ENCODE results near the gene ZNF831.

The ZNF831 gene

DNA sequence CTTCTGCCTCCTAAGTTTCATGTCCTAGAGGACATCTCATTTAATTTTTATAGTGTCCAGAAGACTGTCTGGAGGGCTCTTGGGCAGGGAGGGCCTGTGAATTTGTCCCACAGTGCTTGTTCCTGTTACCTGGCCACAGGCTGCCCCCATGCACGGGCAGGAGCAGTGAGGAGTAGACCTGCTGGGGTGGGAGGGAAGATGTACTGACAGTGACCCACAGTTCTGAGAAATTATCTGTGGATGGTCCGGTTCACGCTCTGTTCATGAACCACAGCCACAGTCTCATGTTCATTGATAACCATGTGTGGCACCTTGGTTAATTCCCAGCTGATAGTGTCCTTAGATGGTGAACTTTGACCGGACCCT, 18.8 kb upstream of the ZNF831 start:
- H3K9me3 ChIP-seq (ENCODE audit: control insufficient read depth, low read length): no peaks in the 10 kb centered on the region
- no peaks in the 10 kb centered on the region for H3K4me1 ChIP-seq (ENCODE audit: control insufficient read depth, insufficient read depth, low read length)
- no peak overlapping the region for H3K4me3 ChIP-seq (ENCODE audit: low read length)
- H3K36me3 ChIP-seq (ENCODE audit: control insufficient read depth, insufficient read depth, low read length): no peaks in the 10 kb centered on the region
- H3K9ac ChIP-seq (ENCODE audit: low read length): no peak overlapping the region
- H3K27me3 ChIP-seq (ENCODE audit: control insufficient read depth, insufficient read depth, low read length): no peaks in the 10 kb centered on the region

GRCh38 chr20:59145247-59145923, 18.2 kb upstream of the ZNF831 start:
- Histone ChIP-seq H3K4me3 (ENCODE audit: low read length) (no peak overlapping the region), H3K4me1 (ENCODE audit: control insufficient read depth, insufficient read depth, low read length) (no peaks in the 10 kb centered on the region), H3K27me3 (ENCODE audit: control insufficient read depth, insufficient read depth, low read length) (no peaks in the 10 kb centered on the region), H3K9ac (ENCODE audit: low read length) (no peak overlapping the region), H3K9me3 (ENCODE audit: control insufficient read depth, low read length) (no peaks in the 10 kb centered on the region), H3K36me3 (ENCODE audit: control insufficient read depth, insufficient read depth, low read length) (no peaks in the 10 kb centered on the region)

DNA sequence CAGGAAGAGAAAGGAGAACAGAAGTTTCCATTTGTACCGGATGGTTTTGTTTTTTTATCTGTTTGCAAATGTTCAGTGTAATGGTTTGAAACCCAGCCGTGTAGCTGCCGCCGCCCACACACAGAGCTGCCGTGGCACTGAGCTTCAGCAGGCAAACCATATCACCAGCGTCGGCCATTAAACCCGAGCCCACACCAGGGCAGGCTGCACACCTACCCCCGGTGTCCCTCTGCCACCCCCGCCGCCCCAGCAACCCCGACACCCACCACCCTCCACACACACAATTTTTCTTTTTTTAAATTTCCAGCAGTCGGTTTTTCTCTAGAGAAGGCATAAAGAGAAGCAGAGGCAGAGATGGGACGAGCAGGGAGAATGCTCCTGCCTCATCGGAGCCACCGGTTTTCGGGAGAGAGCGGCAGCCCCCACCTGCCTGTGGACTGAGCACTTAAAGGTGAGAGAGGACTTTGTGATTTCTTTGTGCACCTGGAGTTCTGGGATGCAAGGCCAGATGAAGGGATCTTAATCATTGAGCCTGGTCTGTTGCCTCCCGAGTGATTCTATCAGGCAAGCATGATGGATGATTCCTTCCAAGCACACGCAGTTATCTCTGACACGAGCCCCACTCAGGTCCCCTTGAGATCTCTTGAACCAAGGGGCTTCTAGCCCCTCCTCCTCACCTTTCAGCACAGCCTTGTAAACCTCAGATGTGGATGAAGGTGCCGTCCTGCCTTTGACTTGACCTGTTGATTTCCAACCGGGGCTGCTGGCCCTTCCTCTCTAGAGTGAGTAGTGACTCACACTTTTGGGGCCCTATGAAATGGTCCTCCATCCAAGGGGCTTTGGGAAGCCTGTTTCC, 17.5 kb upstream of the ZNF831 start:
- Histone ChIP-seq H3K9me3 (ENCODE audit: control insufficient read depth, low read length) (no peaks in the 10 kb centered on the region), H3K27me3 (ENCODE audit: control insufficient read depth, insufficient read depth, low read length) (no peaks in the 10 kb centered on the region), H3K4me1 (ENCODE audit: control insufficient read depth, insufficient read depth, low read length) (no peaks in the 10 kb centered on the region), H3K4me3 (ENCODE audit: low read length) (no peak overlapping the region), H3K36me3 (ENCODE audit: control insufficient read depth, insufficient read depth, low read length) (no peaks in the 10 kb centered on the region), H3K9ac (ENCODE audit: low read length) (no peak overlapping the region)

DNA sequence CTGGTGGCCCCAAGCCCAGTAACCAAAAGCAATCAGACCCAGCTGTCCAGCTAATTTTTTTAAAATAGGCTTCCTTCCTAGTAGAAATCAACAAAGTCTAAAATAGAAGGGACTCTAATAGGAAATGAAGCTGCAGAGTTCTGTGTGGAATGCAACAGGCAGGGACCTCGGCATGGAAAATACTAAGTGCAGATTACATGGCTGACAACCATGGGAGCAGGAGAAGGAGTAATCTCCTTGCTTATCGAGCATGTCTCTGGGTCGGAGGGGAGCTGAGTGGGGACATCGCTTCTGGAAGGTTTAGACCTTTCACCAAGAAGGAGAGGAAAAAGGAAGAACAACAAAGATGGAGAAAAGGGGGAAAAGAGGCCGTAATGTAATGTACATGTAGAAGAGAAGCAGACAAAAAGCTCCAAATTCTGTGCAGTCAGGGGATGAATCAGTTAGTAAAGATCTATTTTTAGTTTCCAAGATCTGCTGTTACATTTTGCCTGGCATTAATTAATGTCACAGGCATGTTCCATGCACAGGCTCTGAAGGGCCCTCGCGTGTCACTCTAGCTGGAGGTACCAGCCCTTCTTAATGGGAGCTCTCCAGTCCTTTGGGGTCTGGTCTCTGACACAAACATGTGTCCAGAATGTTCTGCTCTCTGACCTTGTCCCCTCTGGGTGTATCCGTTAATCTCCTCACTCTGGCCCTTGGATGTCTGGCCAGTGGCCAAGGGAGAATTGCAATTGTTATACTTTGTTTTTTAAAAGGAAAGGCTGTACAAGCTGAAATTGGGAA, 16.6 kb upstream of the ZNF831 start:
- H3K27me3 ChIP-seq (ENCODE audit: control insufficient read depth, insufficient read depth, low read length): no peaks in the 10 kb centered on the region
- H3K4me1 ChIP-seq (ENCODE audit: control insufficient read depth, insufficient read depth, low read length): no peaks in the 10 kb centered on the region
- H3K9me3 ChIP-seq (ENCODE audit: control insufficient read depth, low read length): no peaks in the 10 kb centered on the region
- H3K4me3 ChIP-seq (ENCODE audit: low read length): no peak overlapping the region
- no peaks in the 10 kb centered on the region for H3K36me3 ChIP-seq (ENCODE audit: control insufficient read depth, insufficient read depth, low read length)
- H3K9ac ChIP-seq (ENCODE audit: low read length): no peak overlapping the region

DNA sequence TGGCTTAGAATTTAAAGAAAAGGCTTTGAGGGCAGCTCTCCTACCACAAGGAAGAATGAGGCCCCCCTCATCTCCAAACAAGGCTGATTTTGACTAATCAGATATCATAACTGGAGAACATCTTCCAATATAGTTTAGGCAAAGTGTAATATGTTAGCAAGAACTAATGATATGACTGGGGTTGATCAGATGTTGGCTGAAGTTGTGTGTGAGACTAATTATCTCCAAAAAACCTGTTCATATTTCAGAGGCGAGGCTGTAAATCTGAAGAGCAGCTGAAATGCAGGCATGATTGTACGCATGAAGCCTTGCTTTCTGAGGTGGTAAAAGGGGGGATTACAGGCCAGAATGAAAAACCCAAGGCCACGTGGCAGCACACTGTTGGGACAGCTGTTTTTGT, 16.0 kb upstream of the ZNF831 start:
- Histone ChIP-seq H3K9me3 (ENCODE audit: control insufficient read depth, low read length) (no peaks in the 10 kb centered on the region), H3K27me3 (ENCODE audit: control insufficient read depth, insufficient read depth, low read length) (no peaks in the 10 kb centered on the region), H3K36me3 (ENCODE audit: control insufficient read depth, insufficient read depth, low read length) (no peaks in the 10 kb centered on the region), H3K9ac (ENCODE audit: low read length) (no peak overlapping the region), H3K4me1 (ENCODE audit: control insufficient read depth, insufficient read depth, low read length) (no peaks in the 10 kb centered on the region), H3K4me3 (ENCODE audit: low read length) (no peak overlapping the region)

DNA sequence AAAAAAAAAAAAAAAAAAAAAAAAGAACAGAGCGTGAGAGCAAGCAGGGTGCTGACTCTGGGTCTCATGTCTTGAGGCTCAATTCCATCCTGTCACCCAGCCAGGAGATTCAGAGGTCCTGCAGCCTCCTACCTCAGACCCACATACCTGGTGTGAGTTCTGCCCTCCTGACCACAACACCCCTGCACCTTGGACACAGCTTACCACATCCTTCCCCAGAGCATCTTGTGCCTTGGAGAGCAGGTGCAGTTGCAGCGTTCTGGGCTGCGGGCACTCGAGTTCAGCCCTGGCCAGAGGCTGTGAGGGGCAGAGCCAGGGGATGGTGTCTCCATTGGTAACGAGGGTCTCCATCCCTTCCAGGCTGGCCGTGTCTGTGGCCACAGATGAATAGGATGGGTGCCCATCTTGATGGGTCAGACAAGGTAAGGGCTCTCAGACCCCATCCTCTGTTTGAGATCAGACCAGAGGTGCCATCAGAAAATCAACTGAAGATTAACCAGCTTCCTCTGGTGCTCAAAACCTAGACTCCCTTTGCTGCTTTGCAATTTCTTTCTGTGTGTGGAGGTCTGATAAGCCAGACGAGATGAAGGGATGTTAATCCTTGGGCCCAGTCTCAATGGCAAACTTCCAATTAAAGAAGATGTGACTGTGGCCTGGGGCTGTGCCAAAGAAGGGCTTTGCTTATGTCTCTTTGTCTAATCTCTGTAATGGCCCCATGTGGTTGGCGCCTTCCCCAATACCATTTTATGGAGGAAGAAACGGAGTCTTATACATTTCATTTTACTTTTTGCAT, 14.7 kb upstream of the ZNF831 start:
- no peaks in the 10 kb centered on the region for H3K9me3 ChIP-seq (ENCODE audit: control insufficient read depth, low read length)
- no peaks in the 10 kb centered on the region for H3K4me1 ChIP-seq (ENCODE audit: control insufficient read depth, insufficient read depth, low read length)
- H3K36me3 ChIP-seq (ENCODE audit: control insufficient read depth, insufficient read depth, low read length): no peaks in the 10 kb centered on the region
- H3K27me3 ChIP-seq (ENCODE audit: control insufficient read depth, insufficient read depth, low read length): no peaks in the 10 kb centered on the region
- no peak overlapping the region for H3K9ac ChIP-seq (ENCODE audit: low read length)
- H3K4me3 ChIP-seq (ENCODE audit: low read length): no peak overlapping the region

DNA sequence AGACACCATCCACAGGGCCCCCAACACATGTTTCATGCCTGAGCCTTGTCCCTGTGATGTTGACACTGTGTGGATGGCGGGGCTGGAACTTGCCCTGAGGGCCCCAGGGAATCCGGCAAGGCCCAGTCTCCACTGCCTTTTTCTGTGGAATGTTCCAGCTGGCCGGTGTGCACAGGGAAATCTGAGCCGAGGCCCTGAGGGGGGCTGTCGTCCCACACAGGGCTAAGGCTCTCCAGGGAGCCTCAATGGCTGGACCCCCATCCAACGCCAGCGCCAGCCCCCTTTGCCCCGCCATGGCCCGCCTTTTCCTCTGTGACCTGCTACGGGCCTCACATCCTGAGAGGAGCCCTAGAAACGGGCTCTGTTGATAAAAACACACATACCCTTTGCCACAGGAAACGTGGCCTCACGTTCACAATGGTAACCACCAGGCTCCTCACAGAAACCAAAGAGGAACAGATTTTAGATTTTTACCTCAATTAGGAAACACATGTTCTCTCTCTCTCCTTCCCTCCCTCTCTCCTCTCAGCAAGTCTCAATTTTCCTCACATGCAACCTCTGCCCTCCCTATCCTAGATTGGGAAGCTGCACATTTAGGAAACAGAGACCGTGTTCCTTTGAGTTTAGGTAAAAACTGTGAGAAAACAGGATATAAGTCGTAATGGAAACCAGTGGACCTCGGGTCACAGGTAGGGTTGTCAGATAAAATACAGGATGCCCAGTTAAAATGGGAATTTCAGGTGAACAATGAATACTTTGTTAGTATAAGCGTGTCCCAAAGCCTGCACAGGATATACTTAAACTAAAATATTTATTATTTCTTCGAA, 13.7 kb upstream of the ZNF831 start:
- no peaks in the 10 kb centered on the region for H3K9me3 ChIP-seq (ENCODE audit: control insufficient read depth, low read length)
- no peak overlapping the region for H3K4me3 ChIP-seq (ENCODE audit: low read length)
- no peaks in the 10 kb centered on the region for H3K27me3 ChIP-seq (ENCODE audit: control insufficient read depth, insufficient read depth, low read length)
- H3K36me3 ChIP-seq (ENCODE audit: control insufficient read depth, insufficient read depth, low read length): no peaks in the 10 kb centered on the region
- no peaks in the 10 kb centered on the region for H3K4me1 ChIP-seq (ENCODE audit: control insufficient read depth, insufficient read depth, low read length)
- no peak overlapping the region for H3K9ac ChIP-seq (ENCODE audit: low read length)

DNA sequence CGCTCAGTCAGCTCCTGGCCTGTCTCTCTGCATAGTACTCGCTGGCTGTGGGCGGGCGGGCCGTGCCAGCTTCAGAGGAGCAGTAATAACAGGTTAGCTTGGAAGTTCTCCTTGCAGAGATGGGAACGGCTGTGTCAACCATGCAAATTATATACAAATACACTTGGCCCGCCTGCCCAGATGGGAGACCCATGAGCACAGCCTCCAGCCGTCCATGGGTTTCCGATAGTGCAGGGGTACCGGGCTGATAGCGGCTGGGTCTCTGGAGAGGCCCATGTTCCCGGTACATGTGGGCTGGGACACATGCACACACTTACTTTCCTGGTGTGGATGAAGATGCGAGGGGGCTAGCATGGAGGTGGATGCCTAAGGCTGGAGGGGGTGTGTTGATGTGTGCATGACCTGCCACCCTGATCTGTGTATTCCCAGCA, 12.8 kb upstream of the ZNF831 start:
- Histone ChIP-seq H3K36me3 (ENCODE audit: control insufficient read depth, insufficient read depth, low read length) (no peaks in the 10 kb centered on the region), H3K4me1 (ENCODE audit: control insufficient read depth, insufficient read depth, low read length) (no peaks in the 10 kb centered on the region)

GRCh38 chr20:59151391-59151790, 12.2 kb upstream of the ZNF831 start:
- H3K27me3 ChIP-seq (ENCODE audit: control insufficient read depth, insufficient read depth, low read length): no peaks in the 10 kb centered on the region
- no peak overlapping the region for H3K4me3 ChIP-seq (ENCODE audit: low read length)
- H3K36me3 ChIP-seq (ENCODE audit: control insufficient read depth, insufficient read depth, low read length): no peaks in the 10 kb centered on the region
- no peaks in the 10 kb centered on the region for H3K4me1 ChIP-seq (ENCODE audit: control insufficient read depth, insufficient read depth, low read length)
- H3K9ac ChIP-seq (ENCODE audit: low read length): no peak overlapping the region
- H3K9me3 ChIP-seq (ENCODE audit: control insufficient read depth, low read length): no peaks in the 10 kb centered on the region

More for the DNA sequence above, 12.8 kb upstream of the ZNF831 start:
- no peak overlapping the region for H3K4me3 ChIP-seq (ENCODE audit: low read length)
- no peak overlapping the region for H3K9ac ChIP-seq (ENCODE audit: low read length)
- no peaks in the 10 kb centered on the region for H3K27me3 ChIP-seq (ENCODE audit: control insufficient read depth, insufficient read depth, low read length)
- no peaks in the 10 kb centered on the region for H3K9me3 ChIP-seq (ENCODE audit: control insufficient read depth, low read length)

- Histone ChIP-seq H3K36me3 (ENCODE audit: control insufficient read depth, insufficient read depth, low read length) (no peaks in the 10 kb centered on the region), H3K27me3 (ENCODE audit: control insufficient read depth, insufficient read depth, low read length) (no peaks in the 10 kb centered on the region), H3K9me3 (ENCODE audit: control insufficient read depth, low read length) (no peaks in the 10 kb centered on the region), H3K4me1 (ENCODE audit: control insufficient read depth, insufficient read depth, low read length) (no peaks in the 10 kb centered on the region), H3K9ac (ENCODE audit: low read length) (no peak overlapping the region), H3K4me3 (ENCODE audit: low read length) (no peak overlapping the region)
Measured at GRCh38 chr20:59151820-59152219, 11.8 kb upstream of the ZNF831 start.
